GM19468 (cell line): ENCODE data around the gene PDE6B.
"Not testable (repeated sequence)": the region's sequence is repeated elsewhere in the genome, so short reads cannot be mapped to it uniquely, and the experiment has no call there.

Experiments used
- ATAC-seq: cut with Tn5 transposase; IDR thresholded peaks from one replicate; pipeline ENCODE4 v1.9.1; 2021; ENCODE audit warnings: mild to moderate bottlenecking, moderate library complexity, moderate number of reproducible peaks; ENCODE audit not compliant: unreplicated experiment; ENCODE audit errors: extremely low read depth

PDE6B gene

GRCh38 chr4:666822-667544, 41.6 kb downstream of the PDE6B start:
- no peak for ATAC-seq

GRCh38 chr4:667545-667925, 42.2 kb downstream of the PDE6B start:
- no peak for ATAC-seq

GRCh38 chr4:668219-668618, 42.8 kb downstream of the PDE6B start:
- not testable (repeated sequence) for ATAC-seq

- ATAC-seq = not testable (repeated sequence)
These were observed 44.6 kb downstream of the PDE6B start for GRCh38 chr4:669806-670559.

- no peak for ATAC-seq
These were observed 46.4 kb downstream of the PDE6B start for GRCh38 chr4:671769-672168.

- ATAC-seq = no peak
These were observed 48.1 kb downstream of the PDE6B start for GRCh38 chr4:673349-674091.

- ATAC-seq = peak; percentile 87
These were observed 49.0 kb downstream of the PDE6B start, which contains the start of the genes ATP5ME and MYL5 for GRCh38 chr4:674172-675035. ATP5ME (minus strand) TSS chr4:674276; CDS start chr4:674247, 29 bp downstream. MYL5 (plus strand) TSS chr4:674542; CDS start chr4:678027, 3,485 bp downstream.

- ATAC-seq = no peak
These were observed 49.9 kb downstream of the PDE6B start for GRCh38 chr4:675036-675882.

- no peak for ATAC-seq
These were observed 50.9 kb downstream of the PDE6B start for GRCh38 chr4:675980-676870.

- ATAC-seq = no peak
These were observed 51.5 kb downstream of the PDE6B start for GRCh38 chr4:676871-677235.

- ATAC-seq = no peak
These were observed 52.3 kb downstream of the PDE6B start for GRCh38 chr4:677431-678293.

- no peak for ATAC-seq
These were observed 53.1 kb downstream of the PDE6B start for GRCh38 chr4:678331-679103.

- ATAC-seq = no peak
These were observed 53.7 kb downstream of the PDE6B start for GRCh38 chr4:679104-679481.

- ATAC-seq = no peak
These were observed 54.3 kb downstream of the PDE6B start for GRCh38 chr4:679629-680028.

GRCh38 chr4:680091-680490, 54.7 kb downstream of the PDE6B start:
- ATAC-seq = no peak

- ATAC-seq = no peak
These were observed 55.2 kb downstream of the PDE6B start for GRCh38 chr4:680551-680927.
